Stimulated activated CD4-positive, alpha-beta T cell treated with anti-CD3 and anti-CD28 coated beads, Interleukin-2, amount 100 ng/mL, for 48 hours (primary cell): ENCODE results near the gene GFI1.
"Not testable (repeated sequence)": the region's sequence is repeated elsewhere in the genome, so short reads cannot be mapped to it uniquely, and the experiment has no call there.

Experiments used
- DNase-seq, 2 donors: peaks; one replicate each; pipeline ENCODE4 v3.0.0-alpha.2; 2020

The GFI1 gene

DNA sequence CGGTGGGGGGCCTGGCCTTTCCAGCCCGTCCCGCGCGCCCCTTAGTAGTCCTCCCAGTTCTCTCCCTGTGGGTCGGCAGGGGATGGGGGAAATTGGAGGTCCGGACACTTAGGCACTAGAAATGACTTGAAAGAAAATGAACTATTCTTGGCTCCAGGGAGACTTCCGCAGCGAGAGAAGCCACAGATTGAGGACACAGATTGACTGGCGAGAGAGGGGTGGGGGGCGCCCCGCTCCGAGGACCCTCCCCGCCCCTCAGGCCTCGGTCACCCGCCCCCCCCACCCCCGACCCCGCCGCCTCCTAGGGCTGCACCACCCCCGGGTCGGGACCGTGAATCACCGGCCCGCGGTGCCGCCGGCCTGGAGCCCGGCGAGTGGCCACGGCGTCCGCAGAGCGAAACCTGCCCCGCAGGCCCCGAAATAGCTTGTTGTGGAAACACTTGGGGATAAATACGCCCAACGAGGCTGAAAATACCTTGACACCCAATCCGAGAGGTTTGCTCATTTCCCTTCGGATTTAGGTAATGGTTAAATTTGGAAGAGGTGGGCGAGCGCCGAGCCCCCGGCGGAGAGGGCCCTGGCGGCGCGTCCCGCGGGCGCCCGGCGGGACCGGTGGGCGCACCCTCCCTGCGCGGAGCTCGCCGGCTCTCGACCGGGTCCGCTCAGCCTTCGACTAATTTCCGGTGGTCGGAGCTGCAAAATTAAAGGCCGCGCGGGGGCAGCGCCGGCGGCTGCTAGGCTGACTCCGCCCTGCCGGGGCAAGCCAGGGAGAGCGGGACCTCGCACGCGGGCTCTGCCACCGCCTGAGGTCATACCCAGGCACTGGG lies at the start of gene GFI1:
Gene GFI1 (minus strand): TSS at position 675 of the 827 bp plus-strand sequence. CDS start 3,438 bp downstream, outside the sequence.
- DNase-seq: peak; percentile 67 to 69

DNA sequence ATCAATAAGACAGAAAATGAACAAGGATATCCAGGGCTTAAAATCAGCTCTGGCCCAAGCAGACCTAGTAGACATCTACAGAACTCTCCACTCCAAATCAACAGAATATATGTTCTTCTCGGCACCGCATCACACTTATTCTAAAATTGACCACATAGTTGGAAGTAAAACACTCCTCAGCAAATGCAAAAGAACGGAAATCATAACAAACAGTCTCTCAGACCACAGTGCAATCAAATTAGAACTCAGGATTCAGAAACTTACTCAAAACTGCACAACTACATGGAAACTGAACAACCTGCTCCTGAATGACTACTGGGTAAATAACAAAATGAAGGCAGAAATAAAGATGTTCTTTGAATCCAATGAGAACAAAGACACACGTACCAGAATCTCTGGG lies 45.6 kb upstream of the GFI1 start:
- not testable (repeated sequence) for DNase-seq

DNA sequence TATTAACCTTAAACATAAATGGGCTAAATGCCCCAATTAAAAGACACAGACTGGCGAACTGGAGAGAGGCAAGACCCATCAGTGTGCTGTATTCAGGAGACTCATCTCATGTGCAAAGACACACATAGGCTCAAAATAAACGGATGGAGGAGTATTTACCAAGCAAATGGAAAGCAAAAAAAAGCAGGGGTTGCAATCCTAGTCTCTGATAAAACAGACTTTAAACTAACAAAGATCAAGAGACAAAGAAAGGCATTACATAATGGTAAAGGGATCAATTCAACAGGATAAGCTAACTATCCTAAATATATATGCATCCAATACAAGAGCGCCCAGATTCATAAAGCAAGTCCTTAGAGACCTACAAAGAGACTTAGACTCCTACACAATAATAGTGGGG lies 45.2 kb upstream of the GFI1 start:
- DNase-seq: not testable (repeated sequence)

DNA sequence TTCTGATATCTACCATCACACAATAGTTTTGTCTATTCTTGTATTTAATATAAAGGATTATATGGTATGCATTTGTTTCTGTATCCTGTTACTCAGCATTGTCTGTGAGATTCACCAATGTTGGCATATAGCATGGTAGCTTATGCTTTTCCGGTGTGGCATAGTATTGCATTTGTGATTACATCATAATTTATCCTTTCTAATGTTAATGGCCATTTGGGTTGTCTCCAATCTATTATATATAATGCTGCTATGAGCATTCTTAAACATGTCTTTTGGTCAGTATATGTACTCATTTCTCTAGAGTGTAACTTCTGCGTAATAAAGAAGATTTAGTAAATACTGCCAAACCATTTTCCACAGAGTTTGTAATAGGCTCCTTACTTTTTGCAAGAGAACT lies 40.9 kb upstream of the GFI1 start:
- no peak for DNase-seq

DNA sequence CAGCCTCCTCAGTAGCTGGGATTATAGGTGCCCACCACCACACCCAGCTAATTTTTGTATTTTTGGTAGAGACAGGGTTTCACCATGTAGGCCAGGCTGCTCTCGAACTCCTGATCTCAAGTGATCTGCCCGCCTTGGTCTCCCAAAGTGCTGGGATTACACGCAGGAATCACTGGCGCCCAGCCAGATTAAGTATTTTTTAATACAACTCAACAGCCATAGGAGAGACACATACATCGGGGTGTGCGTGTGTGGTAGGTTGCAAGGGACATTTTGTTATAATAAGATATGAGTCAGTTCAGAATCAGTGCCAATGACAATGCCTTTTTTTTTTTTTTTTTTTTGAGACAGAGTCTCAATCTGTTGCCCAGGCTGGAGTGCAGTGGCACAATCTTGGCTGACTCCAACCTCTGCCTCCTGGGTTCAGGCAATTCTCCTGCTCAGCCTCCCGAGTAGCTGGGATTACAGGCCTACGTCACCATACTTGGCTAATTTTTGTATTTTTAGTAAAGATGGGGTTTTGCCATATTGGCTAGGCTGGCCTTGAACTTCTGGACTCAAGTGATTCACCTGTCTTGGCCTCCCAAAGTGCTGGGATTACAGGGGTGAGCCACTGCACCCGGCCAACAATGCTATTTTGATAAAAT lies 38.3 kb upstream of the GFI1 start:
- DNase-seq: not testable (repeated sequence)

DNA sequence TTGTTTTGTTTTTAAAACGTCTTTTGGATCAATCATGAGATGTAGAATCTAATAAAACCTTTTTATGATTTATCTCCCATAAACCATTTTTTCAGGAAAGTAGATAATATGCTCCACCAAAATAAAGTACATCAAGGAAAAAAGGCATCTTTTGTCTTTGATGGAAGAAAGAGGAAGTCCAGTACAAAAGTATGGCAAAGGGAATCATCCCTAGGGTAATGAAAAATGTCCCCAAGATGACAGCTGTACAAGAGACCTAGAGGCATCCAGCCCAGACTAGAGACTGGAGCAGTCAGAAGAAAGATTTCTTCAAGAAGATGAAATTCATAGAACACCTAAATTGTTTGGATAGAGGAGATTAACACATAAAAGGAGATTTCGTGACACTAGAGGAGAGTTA lies 32.3 kb upstream of the GFI1 start:
- DNase-seq: no peak

DNA sequence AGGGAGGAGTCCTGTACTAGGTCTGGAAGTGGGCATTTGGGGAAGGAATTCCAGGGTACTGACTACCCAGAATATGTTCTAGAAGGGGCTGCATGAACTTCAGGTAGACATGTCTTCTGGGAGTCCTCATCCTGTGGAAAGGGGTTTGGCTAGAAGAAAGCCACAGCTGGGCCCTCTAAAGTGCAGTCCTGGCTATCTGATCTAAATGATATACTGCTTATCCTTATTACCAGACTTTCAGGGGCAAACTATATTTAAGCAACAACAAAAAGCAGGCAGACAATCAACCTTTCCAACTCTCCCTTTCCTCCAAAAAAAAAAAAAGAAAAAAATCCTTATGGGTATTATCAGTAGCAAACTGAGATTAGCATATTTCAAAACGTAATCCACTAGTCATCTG lies 29.8 kb upstream of the GFI1 start:
- DNase-seq: no peak

DNA sequence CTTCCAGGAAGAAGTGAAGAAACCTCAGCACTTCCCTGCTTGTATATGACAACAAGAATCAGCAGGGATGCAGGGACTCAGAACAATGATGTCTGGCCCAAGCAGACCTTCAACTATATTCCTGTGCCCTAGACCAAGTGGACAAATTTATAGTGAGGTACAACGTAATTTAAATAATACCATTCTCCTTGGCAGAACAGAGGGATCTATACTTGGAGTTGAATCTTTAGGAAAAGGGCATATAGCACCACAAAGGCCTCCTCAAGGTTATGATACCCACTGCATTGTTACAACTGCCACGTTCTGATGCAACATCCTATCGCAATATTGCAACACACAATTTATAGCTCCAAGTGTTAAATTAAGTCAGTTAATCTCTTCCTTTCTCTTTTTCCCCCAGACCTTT lies 29.1 kb upstream of the GFI1 start:
- DNase-seq: no peak

DNA sequence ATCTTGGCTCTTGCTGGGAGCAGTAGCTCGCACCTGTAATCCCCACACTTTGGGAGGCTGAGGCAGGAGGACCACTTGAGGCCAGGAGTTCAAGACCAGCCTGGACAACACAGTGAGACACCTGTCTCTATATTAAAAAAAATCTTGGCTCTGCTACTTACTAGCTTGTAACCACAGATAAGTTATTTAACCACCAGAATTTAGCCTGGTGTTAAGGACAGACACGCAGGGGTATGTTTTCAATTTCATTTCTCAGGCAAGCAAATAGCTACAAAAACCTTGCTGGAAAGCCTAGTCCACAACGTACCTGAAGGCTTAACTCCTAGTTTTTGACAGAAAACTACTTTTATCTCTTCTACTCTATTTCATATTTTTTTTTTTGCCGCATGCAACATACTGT lies 24.8 kb upstream of the GFI1 start:
- no peak for DNase-seq

DNA sequence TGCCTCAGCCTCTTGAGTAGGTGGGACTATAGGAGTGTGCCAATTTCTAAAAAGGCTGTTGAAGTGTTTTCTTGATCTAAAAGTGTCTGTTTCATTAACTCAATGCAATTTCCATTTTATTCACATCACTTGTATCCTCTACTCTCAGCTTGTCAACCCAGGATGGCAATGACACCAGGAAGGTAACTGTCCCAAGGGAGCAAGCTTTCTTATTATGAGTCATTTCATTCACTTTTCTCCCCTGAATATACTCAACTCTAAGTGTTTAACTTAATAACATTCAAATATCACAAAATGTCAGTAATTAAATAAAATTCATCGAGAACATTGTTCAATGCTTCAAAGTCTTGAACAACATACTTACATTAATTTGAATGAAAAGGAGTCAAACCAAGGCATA lies 22.9 kb upstream of the GFI1 start:
- no peak for DNase-seq

DNA sequence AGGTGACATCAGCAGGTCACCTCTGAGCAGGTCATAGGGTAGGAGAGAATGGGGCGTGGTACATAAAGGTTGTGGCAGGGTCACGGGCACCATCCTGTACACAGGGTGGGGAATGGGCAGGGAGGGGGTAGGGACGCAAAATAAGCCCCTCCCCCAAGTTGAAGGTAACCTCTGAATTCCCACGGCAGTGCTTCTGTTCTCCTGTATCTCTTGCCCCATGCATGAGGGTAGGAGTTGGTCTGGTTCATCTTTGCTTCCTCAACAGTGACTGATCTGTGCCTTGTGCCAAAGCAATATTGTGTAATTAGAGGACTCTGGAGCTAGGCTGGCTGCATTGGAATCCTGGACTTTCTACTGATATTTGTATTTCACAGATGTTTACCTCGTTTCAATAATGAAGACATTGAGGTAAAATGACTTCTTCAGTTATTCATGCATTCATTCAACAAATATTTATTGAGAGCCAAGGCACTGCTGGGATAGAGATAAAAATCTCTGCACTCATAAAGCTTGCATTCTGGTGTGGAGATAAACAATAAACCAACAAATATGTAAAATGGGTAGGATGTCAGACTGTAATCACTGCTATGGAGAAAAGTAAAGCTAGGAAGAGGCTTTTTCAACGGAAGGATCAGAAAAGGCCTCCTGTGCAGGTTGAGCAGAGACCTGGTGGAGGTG lies 18.4 kb upstream of the GFI1 start:
- no peak for DNase-seq

DNA sequence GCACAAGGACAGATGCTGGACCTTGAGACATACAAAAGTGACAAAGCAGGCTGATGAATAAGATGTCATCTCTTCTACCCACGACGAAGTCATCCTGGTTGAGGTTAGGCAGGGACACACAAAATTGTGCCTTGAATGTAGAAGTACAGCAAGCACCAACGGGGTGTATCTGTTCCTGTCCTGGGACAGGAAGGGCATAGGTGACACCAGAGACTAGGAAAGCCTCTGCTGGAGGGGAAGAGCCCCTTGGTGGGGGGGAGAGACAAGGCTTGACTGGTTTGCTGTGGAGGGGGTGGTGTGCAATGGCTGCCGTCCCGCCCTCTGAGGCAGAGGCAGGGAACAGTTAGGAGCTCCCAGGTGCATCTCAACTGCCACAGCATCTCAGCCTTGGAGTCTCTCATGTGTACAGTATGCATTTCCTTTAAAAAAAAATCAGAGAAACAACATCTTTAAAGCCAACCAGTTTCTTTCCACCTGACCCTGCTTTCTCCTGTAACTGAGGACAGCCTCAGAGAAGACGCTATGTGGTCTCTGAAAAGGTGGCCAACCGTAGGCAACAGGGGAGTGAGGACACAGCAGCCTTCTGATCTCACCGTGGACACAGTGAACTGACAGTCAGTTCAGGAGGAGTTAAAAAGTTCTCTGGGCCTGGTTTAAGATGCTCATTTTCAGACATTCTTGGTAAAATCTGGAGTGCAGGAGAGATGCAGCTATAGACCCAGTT lies 17.7 kb upstream of the GFI1 start:
- DNase-seq: no peak

DNA sequence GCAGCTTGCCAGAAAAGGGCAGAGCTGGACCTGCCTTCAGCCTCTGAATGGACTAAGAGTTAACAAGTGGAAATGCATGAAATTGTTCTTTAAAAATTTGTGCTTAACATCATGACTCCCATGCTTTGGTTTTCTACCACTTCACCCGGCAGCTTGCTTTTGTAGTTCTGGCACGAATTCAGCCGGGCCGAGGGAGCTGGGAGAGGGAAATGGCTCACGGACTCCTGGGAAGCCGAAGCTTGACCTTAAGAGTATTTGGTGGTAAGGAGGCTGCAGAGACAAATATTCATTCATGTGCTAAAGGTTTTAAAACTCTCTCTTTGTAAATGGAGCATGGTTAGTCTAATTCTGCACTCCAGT lies 17.2 kb upstream of the GFI1 start:
- no peak for DNase-seq

DNA sequence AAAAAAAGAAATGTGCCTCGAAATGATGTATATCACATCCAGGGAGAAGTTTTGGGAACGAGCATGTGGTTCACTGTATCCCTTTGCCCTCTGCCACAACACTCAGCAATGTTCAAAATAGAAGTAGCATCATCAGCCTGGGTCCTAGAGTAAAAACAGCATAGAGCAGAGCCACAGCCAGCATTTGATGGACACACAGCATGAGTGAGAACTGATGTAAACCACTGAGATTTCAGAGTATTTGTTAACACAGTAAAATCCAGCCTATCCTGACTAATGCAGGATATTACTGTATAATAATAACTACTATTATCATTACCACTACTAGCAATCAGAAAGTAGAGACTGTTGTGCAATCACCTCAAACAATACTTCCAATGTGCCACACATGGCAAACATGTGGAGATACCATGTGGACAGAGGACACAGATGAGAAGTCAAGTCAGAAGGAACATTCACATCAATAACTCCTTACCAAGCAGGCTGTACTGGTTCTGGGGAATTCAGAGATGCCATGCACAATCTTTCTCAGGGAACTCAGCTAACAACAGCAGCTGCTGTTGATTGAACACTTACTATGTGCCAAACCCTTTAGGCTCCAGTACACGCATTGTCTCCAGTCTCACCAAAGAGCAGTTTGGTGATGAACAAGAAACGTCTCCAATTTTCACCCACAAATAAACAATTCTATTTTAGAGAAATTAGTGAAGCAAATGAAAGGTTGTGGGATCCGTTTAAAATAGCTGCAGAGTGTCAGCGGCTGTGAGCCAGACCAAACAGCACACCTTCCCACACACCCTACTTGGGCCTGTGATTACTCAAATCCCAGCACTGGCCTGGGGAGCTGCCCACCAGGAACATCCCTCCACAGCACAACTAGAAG lies 16.6 kb upstream of the GFI1 start:
- no peak for DNase-seq

DNA sequence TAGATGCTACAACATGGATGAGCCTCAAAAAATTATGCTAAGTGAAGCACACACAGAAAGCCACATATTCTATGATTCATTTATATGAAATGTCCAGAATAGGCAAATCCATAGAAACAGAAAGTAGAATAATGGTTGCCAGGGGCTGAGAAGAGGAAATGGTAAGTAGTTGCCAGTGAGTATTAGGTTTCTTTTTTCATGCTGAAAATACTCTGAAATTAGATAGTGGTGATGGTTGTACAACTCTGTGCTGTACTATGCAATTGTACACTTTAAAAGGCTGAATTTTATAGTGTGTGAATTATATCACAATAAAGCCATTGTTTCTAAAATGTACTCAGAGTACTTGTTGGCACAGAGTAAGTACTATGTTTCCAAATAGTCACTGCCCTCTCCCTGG lies 15.5 kb upstream of the GFI1 start:
- DNase-seq: no peak

DNA sequence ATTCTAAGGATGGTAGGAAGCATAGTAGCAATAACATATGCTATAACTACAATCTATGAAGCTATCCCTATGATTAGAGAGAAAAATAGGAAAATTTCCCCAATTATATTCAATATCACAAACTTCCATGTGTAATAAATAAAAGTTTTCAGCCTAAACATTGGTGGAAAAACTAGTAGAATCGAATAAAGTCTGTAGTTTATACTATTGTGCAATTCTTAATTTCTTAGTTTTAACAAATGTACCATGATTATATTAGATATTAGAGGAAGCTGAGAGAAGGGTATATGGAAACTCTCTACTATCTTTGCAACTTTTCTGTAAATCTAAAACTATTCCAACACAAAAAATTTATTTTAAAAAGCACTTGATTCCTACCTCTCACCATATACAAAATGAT lies 13.8 kb upstream of the GFI1 start:
- no peak for DNase-seq

DNA sequence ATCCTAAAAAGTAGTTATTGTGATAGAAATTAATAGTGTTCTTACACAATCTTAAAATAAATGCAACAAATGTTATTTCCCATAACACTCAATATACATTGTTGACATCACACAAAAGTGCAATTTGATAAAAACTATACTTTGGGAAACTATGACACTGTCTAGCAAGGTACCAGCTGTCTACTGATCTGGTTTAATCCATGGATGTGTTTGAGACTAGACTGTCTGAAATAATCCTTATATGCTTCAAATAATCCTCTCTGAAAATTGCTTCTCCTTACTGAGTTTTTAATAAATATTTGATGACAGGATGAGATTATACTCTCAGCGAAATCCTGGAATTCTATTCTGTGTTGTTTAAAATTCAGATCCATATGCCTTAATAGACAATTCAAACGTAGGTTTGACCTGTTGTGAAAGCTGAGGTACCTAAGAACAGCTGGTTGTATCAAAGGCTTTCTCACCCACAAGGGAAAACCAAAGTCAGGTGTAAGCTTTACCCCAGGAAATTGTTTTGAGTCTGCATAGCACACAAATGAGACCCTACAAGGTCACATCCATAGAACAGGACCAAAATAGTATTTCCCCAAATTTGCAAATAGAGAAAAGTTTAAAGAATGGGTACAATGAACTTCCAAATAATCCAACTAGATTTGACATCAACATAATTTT lies 8.8 kb upstream of the GFI1 start:
- no peak for DNase-seq

DNA sequence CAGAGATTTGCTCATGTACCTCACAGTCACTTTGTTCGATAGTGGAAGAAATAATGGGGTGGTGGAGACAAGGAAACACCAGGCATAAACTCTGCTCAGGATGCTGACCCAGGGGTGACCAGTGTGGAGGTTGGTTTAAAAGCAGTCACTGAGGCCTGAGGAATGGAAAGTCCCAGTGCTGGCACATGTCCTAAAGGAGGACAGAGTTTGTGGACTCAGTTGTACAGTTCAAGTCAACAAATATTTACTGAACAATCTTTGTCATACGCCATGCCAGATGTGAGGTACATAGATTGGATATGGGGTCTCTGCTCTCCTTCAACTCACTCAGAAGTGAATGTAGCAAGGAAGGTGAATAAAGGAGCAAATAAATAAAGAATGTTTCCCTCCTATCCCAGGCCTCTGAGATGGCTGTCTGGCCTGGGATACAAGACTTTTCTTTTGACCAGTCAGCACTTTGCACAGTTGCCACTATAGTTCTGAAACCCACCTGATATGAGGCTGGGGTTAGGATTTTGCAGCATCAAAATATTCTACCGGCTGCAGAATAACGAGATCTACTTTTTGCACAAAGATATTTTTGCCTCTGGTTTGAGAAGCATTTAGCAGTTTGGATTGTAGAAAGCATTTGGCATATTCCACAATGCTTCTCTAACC lies 7.9 kb upstream of the GFI1 start:
- DNase-seq: no peak

DNA sequence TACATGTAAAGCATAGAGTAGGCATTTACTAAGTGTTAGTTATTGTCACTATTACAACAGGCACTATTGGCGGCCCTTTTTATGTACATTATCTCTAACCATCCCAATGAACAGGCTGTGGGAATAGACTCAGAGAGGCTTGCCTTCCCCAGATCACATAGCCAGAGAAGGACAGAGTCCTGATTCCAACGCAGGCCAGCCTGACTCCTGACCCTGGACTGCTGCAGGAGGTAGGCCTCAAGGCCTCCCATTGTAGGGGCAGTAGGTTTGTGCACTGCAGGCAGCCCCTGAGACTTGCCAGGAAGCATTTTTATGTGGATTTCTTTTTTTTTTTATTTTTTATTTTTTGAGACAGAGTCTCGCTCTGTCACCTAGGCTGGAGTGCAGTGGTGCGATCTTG lies 6.4 kb upstream of the GFI1 start:
- no peak for DNase-seq

DNA sequence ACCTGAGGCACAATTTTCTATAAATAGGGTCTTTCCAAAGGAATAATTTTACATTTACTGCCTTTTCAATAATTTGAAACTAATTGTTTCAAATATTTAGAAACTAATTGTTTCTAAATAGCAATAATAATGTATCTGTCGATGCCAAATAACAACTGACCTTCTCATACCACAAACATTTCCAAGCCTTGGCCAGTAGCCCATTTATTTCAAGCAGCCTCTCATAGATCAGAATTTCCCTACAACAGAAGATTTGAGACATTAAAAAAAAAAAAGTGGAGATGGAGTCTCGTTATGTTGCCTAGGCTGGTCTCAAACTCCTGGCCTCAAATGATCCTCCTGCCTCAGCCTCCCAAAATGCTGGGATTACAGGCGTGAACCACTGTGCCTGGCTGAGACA lies 2.1 kb upstream of the GFI1 start:
- no peak for DNase-seq

DNA sequence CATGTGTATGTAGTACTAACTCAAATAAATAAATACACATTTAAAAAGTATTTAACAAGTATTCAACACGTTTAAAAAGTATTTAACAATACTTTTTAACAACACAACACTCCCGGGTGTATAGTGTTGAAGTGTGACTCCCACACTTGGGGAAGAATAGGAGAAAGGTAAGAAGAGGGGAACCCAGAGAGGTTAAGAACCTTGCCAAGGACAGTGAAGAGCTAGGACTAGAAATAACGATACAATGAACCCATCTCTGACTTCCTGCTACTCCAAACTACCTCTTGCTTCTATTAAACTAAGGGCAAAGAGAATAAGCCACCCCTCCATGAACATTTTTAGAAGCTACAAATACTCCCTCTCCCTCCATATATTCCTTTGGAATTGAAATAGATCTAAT lies 1.7 kb upstream of the GFI1 start:
- no peak for DNase-seq
